ENCODE results near the gene PPFIA4.
A peak's percentile ranks its signal among the peaks of the same experiment; 100 is the strongest.

PPFIA4 gene

DNA sequence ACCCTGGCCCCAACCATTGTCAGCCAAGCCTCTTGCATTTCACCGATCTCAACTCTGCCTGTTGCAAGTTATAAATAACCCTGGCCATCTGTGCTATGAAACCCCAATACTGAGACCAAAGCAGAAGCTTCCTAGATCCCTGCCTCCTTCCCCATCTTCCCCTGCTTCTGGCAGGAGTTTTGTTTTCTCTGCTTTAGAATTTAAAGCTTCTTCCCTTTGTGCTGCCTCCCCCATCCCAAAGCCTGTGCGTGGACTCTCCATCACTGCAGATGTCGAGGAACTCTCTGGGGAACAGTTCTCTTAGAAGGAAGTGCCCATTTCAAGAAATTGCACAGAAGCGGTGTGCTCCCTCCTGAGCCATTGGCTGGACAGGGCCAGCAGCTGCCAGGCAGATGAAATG lies 76.9 kb downstream of the PPFIA4 start:
- DNase-seq (ENCODE audit: low read depth) = no peak

DNA sequence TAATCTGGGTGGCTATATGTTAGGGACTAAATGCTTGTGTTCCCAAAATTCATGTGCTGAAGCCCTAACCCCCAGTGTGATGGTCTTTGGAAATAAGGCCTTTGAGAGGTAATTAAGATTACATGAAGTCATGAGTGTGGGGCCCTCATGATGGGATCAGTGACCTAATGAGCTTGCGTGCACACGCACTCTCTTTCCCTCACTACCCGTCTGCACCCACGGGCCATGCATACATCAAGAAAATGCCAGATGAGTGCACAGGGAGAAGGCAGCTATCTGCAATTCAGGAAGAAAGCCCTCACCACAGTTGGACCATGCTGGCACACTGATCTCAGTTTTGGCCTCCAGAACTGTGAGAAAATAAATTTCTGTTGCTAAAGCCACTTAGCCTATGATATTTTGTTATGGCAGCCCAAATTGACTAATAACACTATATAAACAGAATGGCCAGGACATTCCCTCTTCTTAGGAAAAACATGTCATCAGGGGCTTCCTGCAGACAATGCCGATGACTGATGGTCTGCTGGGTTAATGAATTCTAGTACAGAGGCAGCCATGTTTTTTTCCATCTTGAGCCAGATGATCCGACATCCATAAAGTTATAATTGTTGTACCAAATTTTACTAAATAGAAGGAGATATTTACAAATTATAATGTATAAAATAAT lies 77.7 kb downstream of the PPFIA4 start:
- DNase-seq (ENCODE audit: low read depth) = no peak

DNA sequence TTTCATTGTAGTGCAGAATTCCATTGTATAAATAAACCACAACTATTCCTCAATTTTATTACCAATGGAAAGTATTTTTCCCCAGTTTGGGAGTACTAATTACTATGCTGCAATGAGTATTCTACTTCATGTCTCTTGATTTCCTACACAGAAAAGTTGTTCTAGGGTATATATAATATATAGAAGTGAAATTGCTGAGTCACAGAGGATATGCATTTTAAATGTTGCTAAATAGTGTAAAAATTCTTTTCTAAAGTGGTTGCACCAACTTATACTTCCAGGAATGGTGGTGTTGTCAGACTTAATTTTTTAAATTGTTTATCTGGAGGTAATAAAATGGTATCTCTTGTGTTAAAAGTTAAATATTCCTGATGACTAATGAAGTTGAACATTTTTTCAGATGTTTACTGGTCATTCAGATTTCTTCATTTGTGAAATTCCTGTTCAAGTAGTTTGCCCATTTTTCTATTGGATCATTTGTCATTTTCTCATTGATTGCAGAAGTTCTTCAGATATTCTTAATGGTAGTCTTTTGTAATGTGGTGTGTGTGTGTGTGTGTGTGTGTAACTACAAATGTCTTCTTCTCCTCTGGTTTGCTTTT lies 78.6 kb downstream of the PPFIA4 start:
- DNase-seq (ENCODE audit: low read depth) = no peak

- DNase-seq (ENCODE audit: low read depth) = no peak
These were observed 86.2 kb downstream of the PPFIA4 start for GRCh38 chr1:203112475-203112874.

DNA sequence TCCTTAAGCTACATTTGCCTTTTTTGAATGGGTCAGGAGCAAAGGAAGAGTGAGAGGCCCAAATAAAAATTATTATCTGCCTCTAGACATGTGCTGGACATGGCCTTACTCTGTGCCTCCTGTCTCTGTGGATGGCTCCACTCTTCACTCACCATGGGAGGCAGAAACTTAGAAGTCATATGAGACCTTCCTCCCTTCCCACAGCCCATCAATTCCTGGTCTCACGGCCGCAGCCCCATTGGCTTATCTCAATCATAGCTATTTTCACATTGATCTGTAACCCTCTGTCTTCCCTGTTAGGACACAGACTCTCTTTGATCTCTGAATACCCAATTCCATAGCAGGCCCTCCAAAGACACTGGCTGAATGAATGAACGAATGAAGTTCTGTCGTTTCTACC lies 87.0 kb downstream of the PPFIA4 start:
- no peak for DNase-seq (ENCODE audit: low read depth)

- DNase-seq (ENCODE audit: low read depth) = no peak
These were observed 87.9 kb downstream of the PPFIA4 start for GRCh38 chr1:203114202-203114601.

DNA sequence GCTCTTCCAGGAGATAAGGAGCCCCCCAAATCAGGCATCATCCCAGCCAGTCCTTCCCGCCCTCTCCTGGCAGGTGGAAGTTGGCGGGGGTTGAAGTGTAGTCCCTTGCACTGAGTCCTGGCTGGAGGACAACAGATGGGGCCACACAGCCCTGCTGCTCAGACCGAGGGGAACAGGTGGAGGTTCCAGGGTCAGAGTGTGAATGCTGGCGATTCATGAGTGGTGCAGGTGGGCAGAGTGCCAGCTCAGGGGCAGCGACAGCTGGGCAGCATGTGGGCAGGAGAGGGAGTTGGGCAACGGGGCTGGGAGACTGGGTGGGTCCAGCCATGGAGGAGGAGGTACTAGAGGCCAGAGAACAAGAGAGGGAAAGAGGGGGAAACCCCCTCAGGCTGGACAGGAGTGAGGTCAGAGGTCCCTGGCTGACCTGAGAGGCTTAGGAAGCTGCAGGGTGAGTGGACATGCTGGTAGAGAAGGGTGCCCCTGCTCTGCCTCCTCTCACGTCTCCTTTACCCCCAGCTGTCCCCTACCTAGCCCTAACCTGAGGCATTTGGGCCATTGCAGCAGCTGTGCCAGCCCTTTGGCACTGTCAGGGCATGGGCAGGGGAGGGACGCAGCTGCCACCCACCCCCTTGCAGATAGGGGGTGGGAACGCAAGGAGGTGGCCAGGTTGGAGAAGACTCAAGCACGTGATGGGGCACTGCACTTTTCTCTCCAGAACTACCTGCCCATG lies 90.0 kb downstream of the PPFIA4 start:
- no peak for DNase-seq (ENCODE audit: low read depth)

DNA sequence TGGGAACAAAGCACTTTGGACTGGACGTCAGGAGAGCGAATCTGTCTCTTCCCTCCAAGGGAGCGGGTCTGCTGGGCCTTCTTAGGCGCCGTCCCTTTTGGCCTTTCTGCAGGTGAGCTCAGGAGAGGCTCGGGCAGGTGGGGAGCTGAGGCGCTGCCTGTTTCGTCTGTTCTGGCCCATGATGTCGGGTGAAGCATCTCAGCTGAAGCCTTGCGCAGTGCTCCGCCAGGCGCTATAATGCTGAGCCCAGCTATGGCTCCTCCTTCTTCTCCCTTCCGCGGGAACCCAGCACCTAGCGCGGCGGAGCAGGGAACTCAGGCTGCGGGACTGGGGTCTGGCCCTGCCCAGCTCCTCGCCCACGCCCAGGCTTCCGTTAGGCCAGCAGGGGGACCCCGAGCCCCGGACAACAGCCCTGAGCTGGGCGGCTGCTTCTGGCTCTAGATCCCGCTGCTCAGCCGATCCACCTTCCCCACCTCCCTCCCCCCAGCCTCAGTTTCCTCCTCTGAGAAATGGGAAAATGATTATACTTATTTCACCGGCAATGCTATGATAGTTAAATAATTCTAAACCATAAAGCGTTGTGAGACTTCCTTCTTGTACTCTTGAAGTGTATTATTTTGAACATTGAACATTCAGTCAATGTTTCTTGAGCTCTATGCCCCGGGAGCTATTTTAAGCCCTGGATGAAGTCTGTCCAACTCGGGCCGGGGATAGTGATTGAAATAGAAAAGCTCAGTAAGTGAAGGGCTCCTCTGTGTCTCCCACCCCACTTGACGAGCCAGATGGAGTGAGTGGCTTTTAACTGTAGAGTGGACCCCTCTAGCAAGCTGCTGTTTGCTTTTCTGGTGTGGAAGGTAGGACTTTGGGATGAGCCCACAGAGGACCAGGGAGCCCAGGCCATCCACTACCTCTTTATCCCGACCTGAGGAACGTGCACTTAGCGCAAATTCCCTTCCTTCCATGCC lies 91.6 kb downstream of the PPFIA4 start:
- DNase-seq (ENCODE audit: low read depth) = no peak

- DNase-seq (ENCODE audit: low read depth) = no peak
These were observed 94.2 kb downstream of the PPFIA4 start for GRCh38 chr1:203120325-203121153.

DNA sequence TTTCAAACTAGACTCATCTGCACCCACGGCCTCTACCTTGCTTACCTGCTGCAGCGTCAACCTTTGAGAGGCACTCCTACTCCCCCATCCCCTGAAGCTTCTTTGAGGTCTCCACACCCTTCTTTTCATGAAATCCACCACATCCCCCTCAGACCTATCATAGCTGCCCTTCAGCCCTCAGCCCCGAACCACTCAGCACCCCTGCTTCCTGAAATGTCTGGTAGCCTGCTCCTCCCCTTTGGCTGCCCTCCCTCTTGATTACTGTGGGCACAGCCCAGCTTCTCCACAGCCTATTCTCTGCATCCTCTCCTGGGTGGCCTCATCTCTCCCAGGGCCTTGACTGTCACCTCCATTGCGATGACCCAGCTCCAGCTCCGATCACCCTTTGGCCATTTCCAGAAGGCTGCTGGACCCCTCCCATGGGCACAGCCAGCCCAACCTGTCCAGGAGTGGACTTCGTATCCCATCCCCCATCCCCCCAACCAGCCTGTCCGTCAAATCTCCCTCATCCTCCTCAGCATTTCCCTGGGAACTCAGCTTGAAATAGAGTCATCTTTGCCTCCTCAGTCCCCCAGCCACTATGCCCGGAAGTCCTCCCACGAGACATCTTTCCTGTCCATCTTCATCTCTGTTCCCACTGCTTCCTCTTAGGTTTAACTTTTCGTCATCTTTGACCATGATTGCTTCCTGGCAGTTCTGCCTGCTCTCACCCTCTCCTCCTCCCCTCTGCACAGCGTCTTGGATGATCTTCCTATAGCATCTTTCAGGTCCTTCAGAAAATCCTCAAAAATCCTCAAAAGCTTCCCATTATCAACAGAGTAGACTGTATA lies 95.1 kb downstream of the PPFIA4 start:
- no peak for DNase-seq (ENCODE audit: low read depth)

GRCh38 chr1:203122159-203122558 lies 95.9 kb downstream of the PPFIA4 start:
- DNase-seq (ENCODE audit: low read depth) = no peak

- no peak for DNase-seq (ENCODE audit: low read depth)
These were observed 97.7 kb downstream of the PPFIA4 start for GRCh38 chr1:203124011-203124410.

DNA sequence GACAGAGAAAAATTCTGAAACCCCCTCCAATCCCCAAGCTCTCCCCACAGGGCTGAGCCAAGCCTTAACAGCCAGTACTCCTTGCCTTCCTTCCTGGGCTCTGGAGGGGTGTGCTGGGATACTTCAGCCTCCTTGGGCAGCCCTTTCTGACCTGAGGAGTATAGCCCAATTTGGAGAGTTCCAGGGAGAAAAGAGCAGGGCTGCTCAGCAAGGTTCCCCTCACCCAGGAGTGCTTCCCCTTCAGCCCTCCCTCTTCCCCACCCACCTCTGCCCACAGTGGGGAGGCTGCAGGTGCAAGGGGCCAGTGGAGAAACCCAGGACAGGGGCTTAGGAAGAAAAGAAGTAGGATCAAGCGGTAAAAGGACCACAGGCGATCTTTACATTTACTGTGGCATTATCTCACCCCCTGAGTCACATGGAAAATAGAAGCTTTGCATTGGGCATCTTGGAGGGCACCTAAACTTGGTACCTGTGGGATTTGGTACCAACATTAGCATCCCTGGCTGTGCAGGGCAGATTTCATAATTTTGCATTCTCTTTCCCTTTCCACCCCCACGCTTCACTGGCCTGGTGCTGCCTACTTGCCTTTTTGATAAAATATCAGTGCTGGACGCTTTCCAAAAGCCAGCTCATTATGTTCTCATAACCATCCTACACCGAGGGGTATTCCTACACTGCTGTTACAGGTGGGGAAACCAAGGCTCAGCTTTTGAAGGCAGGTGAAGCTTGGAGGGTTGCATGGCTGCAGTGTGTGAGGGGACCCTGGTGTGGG lies 98.4 kb downstream of the PPFIA4 start:
- DNase-seq (ENCODE audit: low read depth) = peak; percentile 42

DNA sequence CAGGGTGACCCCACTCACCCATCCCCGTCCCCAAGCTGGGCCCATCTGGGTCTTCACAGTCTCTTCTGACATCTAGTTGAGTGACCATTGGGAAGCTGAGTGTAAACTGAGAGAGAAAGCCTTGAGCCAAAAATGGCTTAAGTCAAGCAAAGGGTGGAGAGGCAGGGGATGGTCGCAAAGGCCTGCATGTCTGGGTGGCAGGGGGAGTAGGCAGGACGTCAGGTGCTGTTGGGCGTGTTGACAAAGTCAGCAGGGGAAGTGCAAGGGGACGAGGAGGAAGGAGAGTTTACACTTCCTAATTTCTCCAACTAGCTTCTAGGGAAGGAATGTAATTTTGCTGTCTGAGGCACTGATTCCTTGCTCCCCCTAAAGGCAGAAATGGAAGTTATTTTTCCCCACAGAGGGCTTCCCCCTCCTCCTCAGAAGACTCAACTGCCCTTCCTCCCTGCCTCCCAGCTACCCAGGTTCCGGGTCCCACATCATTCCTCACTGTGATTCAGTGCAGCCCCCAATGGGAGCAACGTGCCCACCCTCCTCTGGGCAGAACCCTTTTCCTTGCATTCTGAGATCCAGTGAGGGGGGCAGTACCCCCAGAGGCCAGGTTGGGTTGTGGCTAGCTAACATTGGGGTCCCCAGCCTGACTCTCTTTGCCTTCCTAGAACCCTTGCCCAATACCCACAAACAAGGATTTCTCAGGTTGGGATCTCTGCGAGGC lies 100.0 kb downstream of the PPFIA4 start:
- no peak for DNase-seq (ENCODE audit: low read depth)

DNA sequence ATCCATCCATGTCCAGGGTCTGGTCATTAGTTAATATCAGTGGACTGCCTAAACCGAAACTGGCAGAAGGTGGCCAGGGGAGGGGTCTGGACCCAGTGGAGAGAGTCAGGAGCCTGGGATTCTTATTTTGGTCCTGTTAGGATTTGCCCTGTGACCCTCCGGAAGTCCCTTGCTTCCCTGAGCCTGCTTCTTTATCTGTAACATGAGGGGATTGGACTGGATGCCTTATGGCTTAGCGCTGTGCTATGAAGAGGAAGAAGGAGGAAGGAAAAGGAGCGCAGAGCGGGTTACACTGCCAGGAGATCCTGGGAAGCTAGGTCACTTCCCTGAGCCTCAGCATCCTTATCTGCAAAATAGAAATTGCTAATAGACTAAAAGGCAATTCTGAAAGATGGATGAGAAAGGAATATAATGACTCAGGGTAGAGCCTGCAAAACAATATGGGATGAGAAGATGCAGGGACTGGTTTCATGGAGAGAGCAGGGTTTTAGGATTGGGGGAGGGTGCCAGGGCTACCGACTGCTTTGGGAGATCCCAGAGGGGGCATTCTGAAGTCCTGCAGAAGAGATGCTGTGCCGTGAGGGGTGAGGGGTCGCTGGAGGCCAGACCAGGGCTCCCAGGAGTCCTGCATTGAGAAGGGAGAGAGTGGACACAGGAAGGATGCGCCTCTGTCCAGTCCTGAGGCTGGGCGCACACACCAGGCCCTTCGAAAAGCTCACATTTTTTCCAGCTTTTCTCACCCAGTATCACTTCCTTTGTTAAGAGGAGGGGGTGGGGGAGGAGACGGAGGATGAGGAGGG lies 100.8 kb downstream of the PPFIA4 start:
- no peak for DNase-seq (ENCODE audit: low read depth)

GRCh38 chr1:203127666-203128430 lies 101.6 kb downstream of the PPFIA4 start, which contains the start of gene ADORA1:
Gene ADORA1, plus strand, starts transcription at chr1:203127726. Its CDS starts 1,116 bp downstream, at chr1:203128842.
- DNase-seq (ENCODE audit: low read depth) = no peak

DNA sequence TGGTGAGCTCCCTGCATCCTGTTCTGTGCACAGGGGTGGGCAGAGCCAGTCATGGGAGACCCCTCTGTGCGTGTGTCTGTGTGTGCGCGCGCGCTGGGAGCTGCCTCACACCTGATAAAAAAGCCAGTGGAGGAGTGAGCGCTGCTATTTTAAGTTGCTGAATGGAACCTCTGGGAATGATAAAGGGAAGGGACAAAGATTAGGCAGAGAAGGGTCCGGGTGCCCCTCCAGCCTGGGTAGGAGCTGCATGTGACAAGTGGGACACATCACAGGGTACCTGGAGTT lies 102.1 kb downstream of the PPFIA4 start:
- DNase-seq (ENCODE audit: low read depth) = no peak
